ENCODE results near the gene NOL7.

Gene NOL7

GRCh38 chr6:13667655-13668054, 52.5 kb downstream of the NOL7 start:
- Histone ChIP-seq H3K27ac (ENCODE audit: low read length) (no peak overlapping the region), H3K9ac (ENCODE audit: low read length in 2 of 2) (no peak overlapping the region), H3K4me3 (ENCODE audit: low read length in 2 of 2) (no peak overlapping the region), H3K36me3 (ENCODE audit: control insufficient read depth in 2 of 2, insufficient read depth in 2 of 2, low read length in 2 of 2) (no peaks in the 10 kb centered on the region), H3K4me1 (ENCODE audit: control insufficient read depth, insufficient read depth, low read length) (peaks cover 3% of the 10 kb centered on the region), H3K9me3 (ENCODE audit: control insufficient read depth in 2 of 2, low read length in 2 of 2) (no peaks in the 10 kb centered on the region), H3K27me3 (ENCODE audit: control insufficient read depth in 1 of 2, insufficient read depth in 2 of 2, low read length in 2 of 2) (no peaks in the 10 kb centered on the region)

DNA sequence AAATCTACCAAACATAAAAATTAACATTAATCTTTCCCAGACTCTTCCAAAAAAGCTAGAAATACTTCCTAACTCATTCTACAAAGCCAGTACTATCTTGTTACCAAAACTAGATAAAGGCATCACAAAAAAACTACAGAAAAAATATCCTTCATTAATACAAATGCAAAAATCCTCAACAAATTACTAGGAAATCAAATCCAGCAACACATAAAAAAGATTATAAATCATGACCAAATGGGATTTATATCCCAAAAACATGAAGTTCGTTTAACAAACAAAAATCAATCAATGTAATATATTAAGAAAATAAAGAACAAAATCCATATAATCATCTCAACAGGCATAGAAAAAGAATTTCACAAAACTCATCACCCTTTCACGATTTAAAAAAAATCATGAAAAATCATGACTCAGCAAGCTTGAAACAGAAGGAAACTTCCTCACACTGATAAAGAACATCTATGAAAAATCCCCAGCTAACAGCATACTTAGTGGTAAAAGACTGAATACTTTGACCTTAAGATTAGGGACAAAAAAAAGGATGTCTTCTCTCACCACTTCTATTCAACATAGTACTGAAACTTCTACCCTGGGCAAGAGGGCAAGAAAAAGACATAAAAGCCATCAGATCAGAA, 53.3 kb downstream of the NOL7 start:
- peaks cover 3% of the 10 kb centered on the region for H3K4me1 ChIP-seq (ENCODE audit: control insufficient read depth, insufficient read depth, low read length)
- no peaks in the 10 kb centered on the region for H3K9me3 ChIP-seq (ENCODE audit: control insufficient read depth in 2 of 2, low read length in 2 of 2)
- no peaks in the 10 kb centered on the region for H3K27me3 ChIP-seq (ENCODE audit: control insufficient read depth in 1 of 2, insufficient read depth in 2 of 2, low read length in 2 of 2)
- no peak overlapping the region for H3K4me3 ChIP-seq (ENCODE audit: low read length in 2 of 2)
- H3K9ac ChIP-seq (ENCODE audit: low read length in 2 of 2), result no peak overlapping the region
- no peak overlapping the region for H3K27ac ChIP-seq (ENCODE audit: low read length)
- no peaks in the 10 kb centered on the region for H3K36me3 ChIP-seq (ENCODE audit: control insufficient read depth in 2 of 2, insufficient read depth in 2 of 2, low read length in 2 of 2)

DNA sequence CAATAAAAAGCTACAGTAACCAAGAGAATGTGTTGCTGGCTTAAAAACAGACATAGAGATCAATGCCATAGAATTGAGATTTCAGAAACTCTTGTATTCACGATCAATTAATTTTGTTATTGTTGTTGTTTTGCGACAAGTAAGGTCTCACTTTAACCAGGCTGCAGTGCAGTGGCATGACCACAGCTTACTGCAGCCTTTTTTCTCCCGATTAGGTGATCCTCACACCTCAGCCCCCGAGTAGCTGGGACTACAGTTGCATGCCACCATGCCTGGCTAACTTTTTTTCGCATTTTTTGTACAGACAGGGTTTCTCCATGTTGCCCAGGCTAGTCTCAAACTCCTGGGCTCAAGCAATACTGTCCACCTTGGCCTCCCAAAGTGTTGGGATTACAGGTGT, 54.3 kb downstream of the NOL7 start:
- no peak overlapping the region for H3K27ac ChIP-seq (ENCODE audit: low read length)
- H3K4me3 ChIP-seq (ENCODE audit: low read length in 2 of 2), result no peak overlapping the region
- no peaks in the 10 kb centered on the region for H3K27me3 ChIP-seq (ENCODE audit: control insufficient read depth in 1 of 2, insufficient read depth in 2 of 2, low read length in 2 of 2)
- H3K36me3 ChIP-seq (ENCODE audit: control insufficient read depth in 2 of 2, insufficient read depth in 2 of 2, low read length in 2 of 2), result no peaks in the 10 kb centered on the region
- H3K4me1 ChIP-seq (ENCODE audit: control insufficient read depth, insufficient read depth, low read length), result peaks cover 3% of the 10 kb centered on the region
- no peak overlapping the region for H3K9ac ChIP-seq (ENCODE audit: low read length in 2 of 2)
- H3K9me3 ChIP-seq (ENCODE audit: control insufficient read depth in 2 of 2, low read length in 2 of 2), result no peaks in the 10 kb centered on the region
